ENCODE results near the gene AVEN.

The AVEN gene

DNA sequence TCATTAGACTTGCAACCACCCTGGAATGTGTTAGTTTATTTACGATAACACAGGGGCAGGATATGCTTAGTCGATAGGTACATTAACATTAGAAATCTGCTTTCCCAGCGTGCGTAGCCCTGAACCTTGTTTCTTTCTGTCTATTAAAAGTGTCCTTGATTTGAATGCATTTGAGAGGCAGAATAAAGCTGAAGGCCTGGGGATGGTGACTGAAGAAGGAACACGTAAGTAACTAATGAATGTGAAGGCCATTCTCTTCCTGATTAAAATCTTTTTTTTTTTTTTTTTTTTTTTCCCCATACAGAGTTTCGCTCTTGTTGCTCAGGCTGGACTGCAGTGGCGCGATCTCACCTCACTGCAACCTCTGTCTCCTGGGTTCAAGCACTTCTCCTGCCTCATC lies 213.6 kb downstream of the AVEN start:
- TF ChIP-seq, protein P1, sequence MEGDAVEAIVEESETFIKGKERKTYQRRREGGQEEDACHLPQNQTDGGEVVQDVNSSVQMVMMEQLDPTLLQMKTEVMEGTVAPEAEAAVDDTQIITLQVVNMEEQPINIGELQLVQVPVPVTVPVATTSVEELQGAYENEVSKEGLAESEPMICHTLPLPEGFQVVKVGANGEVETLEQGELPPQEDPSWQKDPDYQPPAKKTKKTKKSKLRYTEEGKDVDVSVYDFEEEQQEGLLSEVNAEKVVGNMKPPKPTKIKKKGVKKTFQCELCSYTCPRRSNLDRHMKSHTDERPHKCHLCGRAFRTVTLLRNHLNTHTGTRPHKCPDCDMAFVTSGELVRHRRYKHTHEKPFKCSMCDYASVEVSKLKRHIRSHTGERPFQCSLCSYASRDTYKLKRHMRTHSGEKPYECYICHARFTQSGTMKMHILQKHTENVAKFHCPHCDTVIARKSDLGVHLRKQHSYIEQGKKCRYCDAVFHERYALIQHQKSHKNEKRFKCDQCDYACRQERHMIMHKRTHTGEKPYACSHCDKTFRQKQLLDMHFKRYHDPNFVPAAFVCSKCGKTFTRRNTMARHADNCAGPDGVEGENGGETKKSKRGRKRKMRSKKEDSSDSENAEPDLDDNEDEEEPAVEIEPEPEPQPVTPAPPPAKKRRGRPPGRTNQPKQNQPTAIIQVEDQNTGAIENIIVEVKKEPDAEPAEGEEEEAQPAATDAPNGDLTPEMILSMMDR (IDR thresholded peaks at IDR 0.05): no peak

- TF ChIP-seq, protein P1 (IDR thresholded peaks at IDR 0.05): no peak
These were observed 215.9 kb downstream of the AVEN start for GRCh38 chr15:33823119-33823518.

- TF ChIP-seq, protein P1 (IDR thresholded peaks at IDR 0.05): no peak
These were observed 216.5 kb downstream of the AVEN start for GRCh38 chr15:33822479-33822878.
